ENCODE results near the gene SOX6.
"Not testable (repeated sequence)": the region's sequence is repeated elsewhere in the genome, so short reads cannot be mapped to it uniquely, and the experiment has no call there.

Gene SOX6

GRCh38 chr11:16148301-16148931 lies 207.9 kb downstream of the SOX6 start:
- TF ChIP-seq, protein P1, sequence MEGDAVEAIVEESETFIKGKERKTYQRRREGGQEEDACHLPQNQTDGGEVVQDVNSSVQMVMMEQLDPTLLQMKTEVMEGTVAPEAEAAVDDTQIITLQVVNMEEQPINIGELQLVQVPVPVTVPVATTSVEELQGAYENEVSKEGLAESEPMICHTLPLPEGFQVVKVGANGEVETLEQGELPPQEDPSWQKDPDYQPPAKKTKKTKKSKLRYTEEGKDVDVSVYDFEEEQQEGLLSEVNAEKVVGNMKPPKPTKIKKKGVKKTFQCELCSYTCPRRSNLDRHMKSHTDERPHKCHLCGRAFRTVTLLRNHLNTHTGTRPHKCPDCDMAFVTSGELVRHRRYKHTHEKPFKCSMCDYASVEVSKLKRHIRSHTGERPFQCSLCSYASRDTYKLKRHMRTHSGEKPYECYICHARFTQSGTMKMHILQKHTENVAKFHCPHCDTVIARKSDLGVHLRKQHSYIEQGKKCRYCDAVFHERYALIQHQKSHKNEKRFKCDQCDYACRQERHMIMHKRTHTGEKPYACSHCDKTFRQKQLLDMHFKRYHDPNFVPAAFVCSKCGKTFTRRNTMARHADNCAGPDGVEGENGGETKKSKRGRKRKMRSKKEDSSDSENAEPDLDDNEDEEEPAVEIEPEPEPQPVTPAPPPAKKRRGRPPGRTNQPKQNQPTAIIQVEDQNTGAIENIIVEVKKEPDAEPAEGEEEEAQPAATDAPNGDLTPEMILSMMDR (IDR thresholded peaks at IDR 0.05; ENCODE audit: insufficient read depth, low read depth, low read length, missing control alignments) = no peak
- DNase-seq (ENCODE audit: low read depth) = no peak
- no peak overlapping the region for H3K4me3 ChIP-seq (ENCODE audit: low read length)

GRCh38 chr11:16146980-16147379 lies 209.4 kb downstream of the SOX6 start:
- DNase-seq (ENCODE audit: low read depth); H3K4me3 ChIP-seq (ENCODE audit: low read length): not testable (repeated sequence)

DNA sequence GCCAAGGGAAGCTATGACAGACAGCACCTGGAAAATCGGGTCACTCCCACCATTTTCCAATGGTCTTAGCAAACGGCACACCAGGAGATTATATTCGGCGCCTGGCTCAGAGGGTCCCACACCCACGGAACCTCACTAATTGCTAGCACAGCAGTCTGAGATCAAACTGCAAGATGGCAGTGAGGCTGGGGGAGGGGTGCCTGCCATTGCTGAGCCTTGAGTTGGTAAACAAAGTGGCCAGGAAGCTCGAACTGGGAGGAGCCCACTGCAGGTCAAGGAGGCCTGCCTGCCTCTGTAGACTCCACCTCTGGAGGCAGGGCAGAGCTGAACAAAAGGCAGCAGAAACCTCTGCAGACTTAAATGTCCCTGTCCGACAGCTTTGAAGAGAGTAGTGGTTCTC lies 214.7 kb downstream of the SOX6 start:
- not testable (repeated sequence) for H3K4me3 ChIP-seq (ENCODE audit: low read length); DNase-seq (ENCODE audit: low read depth)

DNA sequence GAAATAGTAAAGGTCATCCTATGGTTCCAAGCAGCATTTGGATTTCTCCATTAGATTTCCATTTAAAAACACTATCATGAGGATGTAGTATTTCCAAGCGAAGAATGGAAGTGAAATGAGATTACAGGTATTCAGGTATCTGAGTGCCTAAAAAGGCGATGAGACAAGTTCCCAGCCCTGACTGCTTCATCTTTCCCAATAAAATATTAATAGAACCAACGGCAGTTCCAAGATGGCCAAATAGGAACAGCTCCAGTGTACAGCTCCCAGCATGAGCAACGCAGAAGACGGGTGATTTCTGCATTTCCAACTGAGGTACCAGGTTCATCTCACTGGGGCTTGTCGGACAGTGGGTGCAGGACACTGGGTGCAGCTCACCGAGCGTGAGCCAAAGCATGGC lies 215.2 kb downstream of the SOX6 start:
- not testable (repeated sequence) for H3K4me3 ChIP-seq (ENCODE audit: low read length); DNase-seq (ENCODE audit: low read depth)

DNA sequence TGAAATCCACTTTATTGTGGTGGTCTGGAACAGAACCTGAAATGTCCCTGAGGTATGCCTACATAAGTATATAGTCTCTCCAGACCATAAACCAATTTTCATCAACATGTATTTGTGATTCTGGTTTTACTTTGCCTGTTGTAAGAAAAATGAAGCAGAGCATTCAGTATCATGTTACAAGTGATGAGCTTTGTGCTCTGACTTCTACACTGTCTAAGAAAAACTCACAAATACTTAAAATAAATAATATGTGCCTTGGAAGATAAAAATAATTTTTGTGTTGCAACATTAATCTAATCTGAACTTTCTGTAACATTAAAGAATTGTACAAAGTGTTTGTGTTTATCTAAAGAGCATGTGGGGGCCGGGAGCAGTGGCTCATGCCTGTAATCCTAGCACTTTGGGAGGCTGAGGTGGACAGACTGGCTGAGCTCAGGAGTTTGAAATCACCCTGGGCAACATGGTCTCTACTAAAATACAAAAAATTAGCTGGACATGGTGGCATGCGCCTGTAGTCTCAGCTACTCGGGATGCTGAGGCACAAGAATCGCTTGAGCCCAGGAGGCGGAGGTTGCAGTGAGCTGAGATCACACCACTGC lies 219.5 kb downstream of the SOX6 start:
- no peak for DNase-seq (ENCODE audit: low read depth)
- H3K4me3 ChIP-seq (ENCODE audit: low read length) = no peak overlapping the region
- TF ChIP-seq, protein P1 (IDR thresholded peaks at IDR 0.05; ENCODE audit: insufficient read depth, low read depth, low read length, missing control alignments) = no peak

DNA sequence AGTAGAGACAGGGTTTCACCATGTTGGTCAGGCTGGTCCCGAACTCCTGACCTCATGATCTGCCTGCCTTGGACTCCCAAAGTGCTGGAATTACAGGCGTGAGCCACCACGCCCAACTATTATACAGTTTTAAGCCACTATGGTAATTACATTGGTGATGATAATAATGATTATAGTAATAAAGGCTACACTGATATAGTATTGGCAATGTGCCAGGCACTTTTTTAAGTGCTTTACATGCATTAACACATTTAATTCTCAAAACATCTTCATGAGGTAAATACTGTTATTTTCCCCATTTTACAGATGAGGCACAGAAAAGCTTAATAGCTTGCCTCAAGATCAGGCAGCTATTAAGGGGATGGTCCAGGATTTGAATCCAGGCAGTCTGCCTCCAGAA lies 222.5 kb downstream of the SOX6 start:
- H3K4me3 ChIP-seq (ENCODE audit: low read length) = no peak overlapping the region
- DNase-seq (ENCODE audit: low read depth) = no peak
- TF ChIP-seq, protein P1 (IDR thresholded peaks at IDR 0.05; ENCODE audit: insufficient read depth, low read depth, low read length, missing control alignments) = no peak

DNA sequence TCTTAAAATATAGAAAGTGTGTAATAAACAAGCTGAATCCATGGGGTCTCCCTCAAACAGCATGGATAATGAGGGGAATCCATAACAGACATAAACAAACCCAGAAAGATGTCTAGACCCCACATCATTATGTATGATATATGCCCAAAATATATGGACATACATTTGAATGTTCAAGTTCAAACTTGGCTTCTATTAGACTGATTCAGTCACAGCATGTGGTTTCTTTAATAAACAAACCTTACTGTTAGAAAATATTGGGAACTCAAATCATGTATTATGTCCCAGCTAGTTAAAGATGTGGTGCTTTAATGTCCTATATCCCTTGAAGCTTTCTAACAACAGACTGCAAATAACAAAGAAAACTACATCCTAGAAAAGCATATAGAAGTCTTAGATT lies 228.6 kb downstream of the SOX6 start:
- TF ChIP-seq, protein P1 (IDR thresholded peaks at IDR 0.05; ENCODE audit: insufficient read depth, low read depth, low read length, missing control alignments) = no peak
- DNase-seq (ENCODE audit: low read depth) = no peak
- H3K4me3 ChIP-seq (ENCODE audit: low read length) = no peak overlapping the region

DNA sequence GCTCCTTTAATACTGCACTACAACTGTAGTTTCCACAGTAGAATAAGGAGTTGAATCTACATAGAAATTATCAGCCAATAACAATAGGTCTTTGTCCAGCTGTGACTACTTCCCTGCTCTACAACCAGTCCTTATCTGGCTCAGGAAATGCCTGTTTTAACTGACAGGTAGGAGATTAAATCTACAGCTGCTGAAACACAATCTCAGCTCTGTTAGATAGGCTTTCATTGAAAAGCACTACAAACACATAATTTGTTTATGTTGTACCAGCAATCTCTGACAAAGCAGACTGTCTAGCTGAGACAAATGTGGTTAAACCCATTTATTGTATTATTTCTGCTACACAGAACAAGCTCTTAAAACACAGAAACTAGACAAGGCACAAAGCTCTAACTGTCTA lies 230.0 kb downstream of the SOX6 start:
- DNase-seq (ENCODE audit: low read depth) = peak; percentile 5
- H3K4me3 ChIP-seq (ENCODE audit: low read length) = no peak overlapping the region
- TF ChIP-seq, protein P1 (IDR thresholded peaks at IDR 0.05; ENCODE audit: insufficient read depth, low read depth, low read length, missing control alignments) = no peak
